ENCODE data around the gene KISS1R.

Gene KISS1R

GRCh38 chr19:924553-925086, 7.5 kb downstream of the KISS1R start:
- no peak for DNase-seq

- DNase-seq = peak in 1 of 2 experiments; percentile 55
Observed at GRCh38 chr19:925087-925525, 8.0 kb downstream of the KISS1R start.

- DNase-seq = peak; percentile 62 to 63
Observed at GRCh38 chr19:925526-926322, 8.6 kb downstream of the KISS1R start, which contains the start of gene ARID3A. ARID3A (plus strand) TSS chr19:926035; CDS start chr19:929529, 3,494 bp downstream.

- DNase-seq = no peak
Observed at GRCh38 chr19:926323-926588, 9.1 kb downstream of the KISS1R start.

- DNase-seq = no peak
Observed at GRCh38 chr19:926589-927350, 9.6 kb downstream of the KISS1R start.

GRCh38 chr19:927351-927779, 10.2 kb downstream of the KISS1R start:
- no peak for DNase-seq

- DNase-seq = no peak
Observed at GRCh38 chr19:927780-928401, 10.8 kb downstream of the KISS1R start.

GRCh38 chr19:928471-929202, 11.5 kb downstream of the KISS1R start:
- DNase-seq = no peak

GRCh38 chr19:929203-929890, 12.2 kb downstream of the KISS1R start:
- no peak for DNase-seq

- no peak for DNase-seq
Observed at GRCh38 chr19:929891-930258, 12.7 kb downstream of the KISS1R start.

- no peak for DNase-seq
Observed at GRCh38 chr19:931860-932647, 14.9 kb downstream of the KISS1R start.

- peak in 1 of 2 experiments; percentile 34 for DNase-seq
Observed at GRCh38 chr19:932648-933552, 15.8 kb downstream of the KISS1R start.

- no peak for DNase-seq
Observed at GRCh38 chr19:933553-933882, 16.4 kb downstream of the KISS1R start.

GRCh38 chr19:934197-934840, 17.2 kb downstream of the KISS1R start:
- no peak for DNase-seq

- no peak for DNase-seq
Observed at GRCh38 chr19:934865-935479, 17.8 kb downstream of the KISS1R start.

- DNase-seq = no peak
Observed at GRCh38 chr19:936175-936546, 19.0 kb downstream of the KISS1R start.

- DNase-seq = peak; percentile 31 to 48
Observed at GRCh38 chr19:937259-937694, 20.1 kb downstream of the KISS1R start.

- no peak for DNase-seq
Observed at GRCh38 chr19:938233-938923, 21.2 kb downstream of the KISS1R start.

- no peak for DNase-seq
Observed at GRCh38 chr19:939439-939838, 22.3 kb downstream of the KISS1R start.

Measured in activated CD4-positive, alpha-beta T cell treated with anti-CD3 and anti-CD28 coated beads, Interleukin-2, amount 50 U/mL, for 4 hours (primary cell).